ENCODE results near the gene NPAS4.

Gene NPAS4

DNA sequence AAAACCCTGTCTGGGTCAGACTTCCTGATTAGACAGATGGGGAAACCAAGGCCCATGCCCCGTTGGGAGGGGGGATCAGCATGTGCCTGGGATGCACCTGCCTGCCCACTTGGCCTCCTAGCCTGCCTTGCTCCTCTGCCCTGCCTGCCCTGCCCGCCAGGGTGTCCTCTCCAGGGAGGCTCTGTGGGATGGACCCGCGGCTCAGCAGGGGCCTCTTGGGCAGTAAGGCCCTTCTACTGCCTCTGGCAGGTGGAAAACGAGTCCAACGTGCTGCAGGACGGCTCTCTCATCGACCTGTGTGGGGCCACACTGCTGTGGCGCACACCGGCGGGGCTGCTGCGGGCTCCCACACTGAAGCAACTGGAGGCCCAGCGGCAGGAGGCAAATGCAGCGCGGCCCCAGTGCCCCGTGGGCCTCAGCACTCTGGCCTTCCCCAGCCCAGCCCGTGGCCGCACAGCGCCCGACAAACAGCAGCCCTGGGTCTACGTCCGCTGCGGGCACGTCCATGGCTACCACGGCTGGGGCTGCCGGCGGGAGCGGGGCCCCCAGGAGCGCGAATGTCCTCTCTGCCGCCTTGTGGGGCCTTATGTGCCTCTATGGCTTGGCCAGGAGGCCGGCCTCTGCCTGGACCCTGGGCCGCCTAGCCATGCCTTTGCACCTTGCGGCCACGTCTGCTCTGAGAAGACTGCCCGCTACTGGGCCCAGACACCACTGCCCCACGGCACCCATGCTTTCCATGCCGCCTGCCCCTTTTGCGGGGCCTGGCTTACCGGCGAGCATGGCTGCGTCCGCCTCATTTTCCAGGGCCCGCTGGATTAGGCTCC lies 54.7 kb downstream of the NPAS4 start:
- no peak overlapping the region for H3K4me3 ChIP-seq (ENCODE audit: low read depth, low read length)
